T47D (cell line): ENCODE data around the gene TSEN54.
A peak's percentile ranks its signal among the peaks of the same experiment; 100 is the strongest.

ENCODE experiments used
- DNase-seq, 2 experiments: peaks; one replicate each; pipeline versions ENCODE4 v3.0.0 to v3.0.0-alpha.2; 2011 to 2012; ENCODE audit warnings: low read depth in 1 of 2, low spot score in 1 of 2
- JUND ChIP-seq: IDR thresholded peaks from 2 replicates; pipeline ENCODE4 v1.6.1; 2012; ENCODE audit warnings: low read depth
- in situ Hi-C: cut with HindIII; loops from 2 replicates; pipeline ENCODE4 v1.10.0; 2016; ENCODE audit warnings: low sequenced_read_pairs, low pct_unique_long_range_greater_than_20kb

Gene TSEN54

DNA sequence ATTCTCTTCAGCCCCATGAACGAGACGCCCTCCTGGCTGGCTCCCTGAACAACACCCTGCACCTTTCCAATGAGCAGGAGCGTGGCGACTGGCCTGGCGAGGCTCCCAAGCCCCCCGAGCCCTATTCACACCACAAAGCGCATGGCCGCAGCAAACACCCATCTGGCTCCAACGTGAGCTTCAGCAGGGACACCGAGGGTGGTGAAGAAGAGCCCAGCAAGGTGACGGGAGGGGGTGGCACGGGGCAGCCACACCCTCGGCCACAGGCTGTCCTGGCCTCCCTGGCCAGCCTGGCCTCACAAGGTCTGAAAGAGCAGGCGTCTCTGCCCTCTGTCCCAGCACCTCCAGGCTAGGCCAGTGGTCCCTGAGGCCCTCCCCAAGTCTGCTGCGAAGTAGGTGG is 24.6 kb upstream of the TSEN54 start:
- DNase-seq, result no peak
- in situ Hi-C loops, result no loop called here
- TF ChIP-seq JUND, result no peak

DNA sequence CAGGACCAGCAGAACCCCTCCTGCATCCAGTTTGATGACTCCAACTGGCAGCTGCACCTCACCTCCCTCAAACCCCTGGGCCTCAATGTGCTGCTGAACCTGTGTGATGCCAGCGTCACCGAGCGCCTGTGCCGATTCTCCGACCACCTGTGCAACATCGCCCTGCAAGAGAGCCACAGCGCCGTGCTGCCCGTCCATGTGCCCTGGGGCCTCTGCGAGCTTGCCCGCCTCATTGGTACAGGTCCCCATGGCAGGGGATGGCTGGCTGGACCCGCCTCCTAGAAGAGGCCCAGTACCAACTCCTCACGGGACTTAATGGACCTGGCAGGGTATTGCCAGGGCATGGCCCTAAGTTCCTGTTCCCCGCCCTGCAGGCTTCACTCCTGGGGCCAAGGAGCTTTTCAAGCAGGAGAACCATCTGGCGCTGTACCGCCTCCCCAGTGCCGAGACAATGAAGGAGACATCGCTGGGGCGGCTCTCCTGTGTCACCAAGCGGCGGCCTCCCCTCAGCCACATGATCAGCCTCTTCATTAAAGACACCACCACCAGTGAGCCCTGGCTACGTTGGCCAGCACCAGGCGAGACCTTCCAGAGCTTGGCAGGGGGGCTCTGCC is 23.7 kb upstream of the TSEN54 start:
- in situ Hi-C loops, result no loop called here
- no peak for DNase-seq
- no peak for TF ChIP-seq JUND

- in situ Hi-C loops, result no loop called here
- no peak for TF ChIP-seq JUND
- DNase-seq, result no peak
These were observed 22.7 kb upstream of the TSEN54 start for GRCh38 chr17:75493476-75494129.

GRCh38 chr17:75494326-75494877 is 21.9 kb upstream of the TSEN54 start:
- TF ChIP-seq JUND, result no peak
- in situ Hi-C loops, result no loop called here
- DNase-seq, result no peak

DNA sequence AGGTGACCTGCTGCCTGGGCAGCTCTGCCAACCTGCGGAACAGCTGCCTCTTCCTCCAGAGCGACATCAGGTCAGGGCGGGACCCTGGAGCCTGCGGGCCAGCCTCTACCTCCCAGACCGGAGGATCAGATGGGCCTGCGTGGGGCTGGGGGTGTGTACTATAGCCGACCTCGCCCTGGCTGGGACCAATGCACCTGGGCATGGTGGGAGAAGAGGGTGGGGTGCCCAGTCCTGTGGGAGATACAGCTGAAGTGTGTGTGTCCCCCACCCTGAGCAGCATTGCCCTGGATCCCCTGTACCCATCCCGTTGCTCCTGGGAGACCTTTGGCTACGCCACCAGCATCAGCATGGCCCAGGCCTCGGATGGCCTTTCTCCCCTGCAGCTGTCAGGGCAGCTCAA is 20.3 kb upstream of the TSEN54 start:
- in situ Hi-C loops, result no loop called here
- no peak for DNase-seq
- no peak for TF ChIP-seq JUND

- in situ Hi-C loops, result no loop called here
- TF ChIP-seq JUND, result no peak
- no peak for DNase-seq
These were observed 18.1 kb upstream of the TSEN54 start for GRCh38 chr17:75498039-75498725.

GRCh38 chr17:75498726-75499213 is 17.6 kb upstream of the TSEN54 start:
- TF ChIP-seq JUND, result no peak
- DNase-seq, result peak in 1 of 2 experiments; percentile 33
- in situ Hi-C loops, result no loop called here

- in situ Hi-C loops, result no loop called here
- DNase-seq, result no peak
- TF ChIP-seq JUND, result no peak
These were observed 16.9 kb upstream of the TSEN54 start for GRCh38 chr17:75499313-75500022.

GRCh38 chr17:75500419-75501216 is 15.7 kb upstream of the TSEN54 start:
- in situ Hi-C loops, result no loop called here
- no peak for TF ChIP-seq JUND
- DNase-seq, result no peak

- in situ Hi-C loops, result no loop called here
- no peak for DNase-seq
- no peak for TF ChIP-seq JUND
These were observed 14.8 kb upstream of the TSEN54 start for GRCh38 chr17:75501378-75502071.

DNA sequence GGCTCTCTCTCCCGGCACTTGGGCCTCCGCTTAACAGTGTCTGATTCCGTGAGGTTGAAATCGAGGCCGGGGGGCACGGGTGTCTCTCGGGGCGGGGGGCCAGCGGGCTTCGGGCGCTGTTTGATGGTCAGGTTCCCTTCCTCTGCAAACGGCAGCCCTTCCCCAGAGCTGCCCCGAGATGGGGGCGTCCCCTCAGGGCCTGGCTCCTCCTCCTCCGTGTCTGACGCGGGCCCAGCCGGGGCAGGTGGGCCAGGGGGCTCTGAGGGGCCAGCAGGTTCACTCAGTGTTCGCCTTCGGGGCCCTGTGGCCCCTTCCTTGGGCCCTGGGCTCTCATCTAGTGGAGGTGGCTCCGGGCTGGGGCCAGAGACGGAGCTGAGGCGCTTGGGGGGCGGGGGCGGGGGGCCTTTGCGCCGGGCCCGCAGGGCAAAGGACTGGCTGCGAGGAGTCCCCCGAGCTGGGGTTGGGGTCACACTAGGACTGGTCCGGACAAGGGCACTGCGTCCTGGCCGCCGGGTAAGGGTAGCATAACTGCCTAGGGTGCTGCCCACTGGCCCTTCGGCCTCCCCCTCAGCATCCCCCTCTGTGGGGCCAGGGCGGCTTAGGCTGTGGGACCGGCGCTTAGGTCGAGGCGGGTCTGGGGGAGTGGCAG is 14.1 kb upstream of the TSEN54 start:
- no peak for DNase-seq
- no peak for TF ChIP-seq JUND
- in situ Hi-C loops, result no loop called here
